GM06990 (cell line): ENCODE measurements around the gene IMPDH1.

Experiments used
- DNase-seq: peaks from one replicate; pipeline ENCODE4 v3.0.0-alpha.2; 2011; ENCODE audit not compliant: insufficient read length; ENCODE audit errors: extremely low read depth
- H3K27me3 ChIP-seq: replicated peaks from 2 replicates; pipeline ENCODE4 v1.6.0; 2011; ENCODE audit warnings: low read length; ENCODE audit not compliant: control insufficient read depth, insufficient read depth
- H3K36me3 ChIP-seq: 2 replicates; pipeline ENCODE4 v1.5.1; 2011; ENCODE audit warnings: low read length; ENCODE audit not compliant: control insufficient read depth, insufficient read depth
- H3K4me3 ChIP-seq: replicated peaks from 2 replicates; pipeline ENCODE4 v1.5.1; 2011; ENCODE audit warnings: low read depth, mild to moderate bottlenecking, control low read depth, low read length
- CTCF ChIP-seq: IDR thresholded peaks from 2 replicates; pipeline ENCODE4 v1.5.1; 2011; ENCODE audit warnings: low read length, control low read depth, mild to moderate bottlenecking, inconsistent platforms; ENCODE audit not compliant: insufficient read depth, poor library complexity, severe bottlenecking

IMPDH1 gene

GRCh38 chr7:128448751-128449302 lies 39.0 kb upstream of the IMPDH1 start:
- no peak for DNase-seq
- no peak overlapping the region for H3K4me3 ChIP-seq
- no peaks in the 10 kb centered on the region for H3K27me3 ChIP-seq
- TF ChIP-seq CTCF, result no peak
- H3K36me3 ChIP-seq, result no peaks in the 10 kb centered on the region

DNA sequence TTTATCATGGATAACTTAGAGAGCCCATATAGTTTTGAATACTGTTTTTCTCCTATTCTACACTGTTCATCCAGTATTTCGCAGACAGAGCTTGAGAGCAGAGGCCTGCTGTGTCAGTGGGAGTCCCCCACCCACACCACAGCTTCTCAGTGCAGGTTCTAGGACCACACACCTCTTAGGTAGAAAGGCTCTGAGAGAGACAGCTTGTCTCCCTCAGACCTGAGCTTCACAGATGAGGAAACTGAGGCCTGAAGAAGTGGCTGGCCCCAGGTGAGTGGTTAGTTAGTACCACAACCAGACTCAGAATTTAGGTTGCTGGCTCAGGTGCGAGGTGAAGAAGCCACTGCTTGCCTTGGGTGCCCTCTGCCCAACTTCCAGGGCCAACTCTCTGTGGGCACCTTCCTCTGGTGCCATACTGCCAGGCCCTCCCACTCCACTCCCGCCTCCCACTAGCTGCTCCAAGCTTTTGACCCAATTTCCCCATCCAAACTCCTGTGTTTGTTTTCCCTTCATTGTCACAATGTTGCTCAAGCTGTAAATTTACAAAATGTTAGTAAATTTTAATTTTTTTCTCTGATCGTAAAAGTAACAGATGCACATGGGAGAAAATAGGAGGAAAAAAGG lies 38.3 kb upstream of the IMPDH1 start:
- no peak for TF ChIP-seq CTCF

DNA sequence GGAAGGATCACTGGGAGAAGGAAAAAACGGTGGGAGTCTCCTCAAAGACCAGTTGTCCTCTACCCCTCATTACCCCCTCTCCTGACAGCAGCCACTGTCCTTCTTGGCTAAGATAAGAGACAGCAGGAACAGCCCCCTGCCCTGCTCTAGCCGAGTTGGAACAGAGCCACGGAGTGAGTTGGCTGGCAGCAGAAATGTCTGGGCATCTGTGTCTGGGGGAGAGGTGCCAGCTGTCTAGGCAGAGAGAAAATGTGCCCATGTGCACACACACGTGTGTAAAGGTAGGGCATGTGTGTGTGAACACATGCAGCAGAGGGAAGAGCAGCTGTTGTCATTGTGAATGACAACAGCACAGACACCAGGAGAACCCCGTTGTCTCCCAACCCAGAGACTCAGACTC lies 36.5 kb upstream of the IMPDH1 start:
- TF ChIP-seq CTCF, result no peak
- Histone ChIP-seq H3K27me3 (no peaks in the 10 kb centered on the region), H3K4me3 (no peak overlapping the region), H3K36me3 (no peaks in the 10 kb centered on the region)
- no peak for DNase-seq

More for the DNA sequence above, 38.3 kb upstream of the IMPDH1 start:
- Histone ChIP-seq H3K36me3 (no peaks in the 10 kb centered on the region), H3K4me3 (no peak overlapping the region), H3K27me3 (no peaks in the 10 kb centered on the region)
- DNase-seq, result no peak

GRCh38 chr7:128443831-128444600 lies 34.2 kb upstream of the IMPDH1 start:
- no peaks in the 10 kb centered on the region for H3K36me3 ChIP-seq
- no peak for DNase-seq
- no peak overlapping the region for H3K4me3 ChIP-seq
- no peak for TF ChIP-seq CTCF
- H3K27me3 ChIP-seq, result no peaks in the 10 kb centered on the region

DNA sequence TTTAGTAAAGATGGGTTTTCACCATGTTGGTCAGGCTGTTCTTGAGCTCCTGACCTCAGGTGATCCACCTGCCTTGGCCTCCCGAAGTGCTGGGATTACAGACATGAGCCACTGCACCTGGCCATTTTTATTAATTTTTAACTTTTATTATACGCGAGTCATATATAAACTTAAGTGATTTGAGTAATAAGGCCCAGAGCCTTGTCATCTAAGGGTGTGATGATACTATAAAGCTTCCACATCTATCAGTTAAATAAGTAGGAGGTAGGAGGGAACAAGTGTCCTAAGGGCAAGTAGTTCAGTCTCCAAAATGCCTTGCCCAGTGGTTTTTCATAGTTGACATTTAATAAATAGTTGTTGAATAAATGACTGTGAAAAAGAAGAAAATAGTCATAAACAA lies 32.6 kb upstream of the IMPDH1 start:
- Histone ChIP-seq H3K4me3 (no peak overlapping the region), H3K27me3 (no peaks in the 10 kb centered on the region), H3K36me3 (no peaks in the 10 kb centered on the region)
- DNase-seq, result no peak
- no peak for TF ChIP-seq CTCF
